Stimulated activated CD8-positive, alpha-beta memory T cell treated with anti-CD3 and anti-CD28 coated beads, Interleukin-12 subunit alpha, Interleukin-12 subunit beta, amount 100 ng/mL, for 4 hours (primary cell): Measurements from ENCODE around the gene ITPKB.

ENCODE experiments used
- DNase-seq: peaks from one replicate; pipeline ENCODE4 v3.0.0-alpha.2; 2020; ENCODE audit warnings: low read depth

The ITPKB gene

DNA sequence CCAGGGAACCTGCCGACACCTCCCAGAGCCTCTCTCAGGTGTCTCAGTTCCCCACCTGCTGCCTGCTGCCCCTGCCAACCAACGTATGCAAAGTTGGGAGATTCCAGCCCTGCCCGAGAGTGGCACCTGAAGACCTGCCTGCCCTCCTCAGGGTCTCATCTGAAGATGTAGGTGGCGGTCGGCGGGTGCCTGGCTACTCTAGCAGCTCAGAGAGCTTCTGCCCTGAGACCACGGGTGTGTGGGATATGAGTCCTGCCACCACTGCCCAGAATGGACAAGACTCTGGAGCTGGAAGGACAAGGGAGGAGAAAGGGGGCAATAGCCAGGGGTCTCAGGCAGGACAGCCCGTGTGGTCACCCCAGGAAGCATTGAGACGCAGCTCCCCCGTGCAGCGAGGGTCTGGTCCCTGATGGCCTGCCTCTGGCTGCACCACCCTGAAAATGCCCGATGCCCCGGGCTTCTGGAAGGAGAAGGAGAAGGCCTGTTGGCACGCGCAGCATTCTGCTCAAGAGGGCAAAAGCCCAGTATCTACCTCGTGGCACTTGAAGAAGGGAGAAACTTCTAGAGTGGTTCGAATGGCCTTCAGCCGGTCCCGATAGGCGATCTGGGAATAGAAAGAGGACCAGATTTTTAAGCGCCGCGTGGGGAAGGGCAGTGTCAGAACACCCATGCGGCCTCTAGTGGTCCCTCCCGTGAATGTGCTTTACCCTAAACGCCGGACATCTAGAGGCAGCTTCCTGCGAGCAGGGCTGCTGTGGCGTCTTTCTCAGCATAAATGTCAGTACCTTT, 101.7 kb downstream of the ITPKB start:
- DNase-seq: no peak

DNA sequence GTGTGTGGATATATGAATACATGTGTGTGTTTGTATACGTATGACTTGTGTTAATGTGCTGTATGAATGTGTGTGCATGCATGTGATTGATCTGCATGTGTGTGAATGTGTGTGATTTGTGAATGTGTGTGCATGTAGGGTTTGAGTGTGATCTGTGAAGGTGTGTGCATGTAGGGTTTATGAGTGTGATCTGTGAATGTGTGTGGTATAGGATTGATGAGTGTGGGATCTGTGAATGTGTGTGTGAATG, 102.3 kb downstream of the ITPKB start:
- no peak for DNase-seq

GRCh38 chr1:226635456-226635941, 103.6 kb downstream of the ITPKB start:
- DNase-seq: no peak

- DNase-seq: no peak
Measured at GRCh38 chr1:226634611-226635246, 104.4 kb downstream of the ITPKB start.

DNA sequence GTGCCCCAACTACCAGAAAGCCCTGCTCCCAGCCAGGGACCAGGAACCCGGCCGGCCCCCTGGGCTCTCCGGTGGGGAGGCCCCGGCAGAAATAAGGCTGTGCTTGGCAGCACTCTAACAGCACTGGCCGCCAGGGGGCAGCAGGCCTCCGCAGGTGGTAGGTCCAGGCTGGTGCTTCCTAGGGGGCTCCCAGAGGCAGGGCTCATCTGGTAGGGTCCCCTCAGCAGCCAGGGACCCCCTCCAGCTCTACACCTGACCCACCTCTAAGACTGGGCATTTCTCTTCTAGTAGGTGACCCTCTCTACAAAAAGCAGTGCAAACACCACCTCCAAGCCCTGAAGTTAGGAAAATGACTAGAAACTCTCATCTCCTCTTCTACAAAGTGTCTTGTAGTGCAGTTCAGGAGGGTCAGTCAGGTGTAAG, 104.9 kb downstream of the ITPKB start:
- peak; percentile 67 for DNase-seq

GRCh38 chr1:226633541-226634165, 105.4 kb downstream of the ITPKB start:
- DNase-seq: no peak

GRCh38 chr1:226632922-226633351, 106.1 kb downstream of the ITPKB start:
- DNase-seq: peak; percentile 38

- no peak for DNase-seq
Measured at GRCh38 chr1:226632169-226632879, 106.8 kb downstream of the ITPKB start.

DNA sequence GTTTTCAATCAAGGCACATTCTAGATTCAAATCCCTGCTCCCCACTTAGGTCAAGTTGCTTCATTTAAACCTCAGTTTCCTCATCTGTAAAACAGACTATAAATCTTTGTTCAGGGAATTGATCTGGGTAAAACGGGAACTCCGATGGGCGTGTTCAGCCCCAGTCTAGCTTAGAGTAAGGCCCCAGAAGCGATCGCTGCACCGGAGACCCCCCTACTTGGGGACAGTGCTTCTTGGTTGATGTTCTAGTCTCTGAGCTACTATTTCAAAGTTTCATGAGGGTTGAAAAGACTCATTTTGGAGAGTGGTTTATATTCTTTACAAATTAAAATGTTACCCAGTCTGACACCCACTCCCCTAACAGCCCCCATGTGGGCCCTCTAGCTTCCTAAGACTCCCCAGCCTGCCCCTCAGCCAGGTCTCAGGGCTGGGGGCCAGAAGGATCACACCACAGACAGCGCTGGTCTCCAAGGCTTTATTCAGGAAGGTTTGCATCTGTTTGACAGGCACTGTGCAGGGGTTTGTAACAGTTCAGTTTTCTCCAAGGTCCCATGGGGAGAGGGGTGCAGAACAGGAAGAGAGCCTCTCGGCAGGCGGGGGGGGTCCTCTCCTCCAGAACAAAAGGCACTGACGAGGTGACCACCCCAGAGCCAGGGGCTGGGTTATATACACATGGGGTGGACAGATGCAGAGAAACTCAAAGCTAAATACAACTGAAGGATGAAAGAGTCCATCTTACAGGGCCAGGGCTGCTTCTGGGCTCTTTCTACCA, 107.7 kb downstream of the ITPKB start:
- DNase-seq: no peak

DNA sequence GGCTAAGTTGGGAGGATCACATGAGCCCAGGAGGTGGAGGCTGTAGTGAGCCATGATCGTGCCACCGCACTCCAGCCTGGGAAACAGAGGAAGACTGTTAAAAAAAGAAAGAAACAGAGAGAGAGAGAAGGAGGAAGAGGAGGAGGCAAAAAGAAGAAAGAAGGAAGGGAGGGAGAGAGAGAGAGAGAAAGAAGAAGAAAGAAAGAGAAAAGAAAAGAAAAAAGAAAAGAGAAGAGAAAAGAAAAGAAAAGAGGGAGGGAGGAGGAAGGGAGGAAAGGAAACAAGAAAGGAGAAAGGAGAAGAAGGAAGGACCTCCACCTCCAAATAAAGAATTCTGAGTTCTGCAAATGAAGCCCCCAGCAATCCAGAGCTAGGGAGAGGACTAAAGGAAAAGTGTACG, 108.5 kb downstream of the ITPKB start:
- DNase-seq: no peak

DNA sequence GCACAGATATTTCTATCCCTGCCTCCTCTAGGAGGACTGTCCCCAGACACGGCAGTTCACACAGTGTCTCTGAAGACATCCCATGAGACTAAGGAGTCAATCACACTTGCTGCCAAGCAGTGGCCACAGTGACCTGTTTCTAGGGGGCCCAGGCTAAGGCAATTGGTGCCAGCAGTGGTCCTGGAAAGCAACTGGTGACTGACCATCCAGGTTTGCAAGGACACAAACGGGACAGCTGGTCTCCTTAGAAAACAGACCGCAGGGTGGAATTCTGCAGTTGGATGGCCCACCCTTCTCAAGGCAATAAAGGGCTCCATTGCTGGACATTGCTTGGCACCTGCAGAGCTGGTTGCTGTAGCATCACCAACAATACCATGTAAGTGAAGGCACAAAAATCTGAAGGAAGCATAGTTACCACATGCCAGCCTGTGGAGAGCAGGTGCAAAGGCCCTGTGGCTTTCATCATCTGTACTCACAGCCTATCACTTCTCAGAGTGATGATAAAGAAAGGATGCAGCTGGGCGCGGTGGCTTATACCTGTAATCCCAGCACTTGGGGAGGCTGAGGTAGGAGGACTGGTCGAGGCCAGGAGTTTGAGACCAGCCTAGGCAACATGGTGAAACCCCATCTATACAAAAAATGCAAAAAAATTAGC, 109.1 kb downstream of the ITPKB start:
- no peak for DNase-seq

GRCh38 chr1:226629210-226629895, 109.7 kb downstream of the ITPKB start:
- no peak for DNase-seq

DNA sequence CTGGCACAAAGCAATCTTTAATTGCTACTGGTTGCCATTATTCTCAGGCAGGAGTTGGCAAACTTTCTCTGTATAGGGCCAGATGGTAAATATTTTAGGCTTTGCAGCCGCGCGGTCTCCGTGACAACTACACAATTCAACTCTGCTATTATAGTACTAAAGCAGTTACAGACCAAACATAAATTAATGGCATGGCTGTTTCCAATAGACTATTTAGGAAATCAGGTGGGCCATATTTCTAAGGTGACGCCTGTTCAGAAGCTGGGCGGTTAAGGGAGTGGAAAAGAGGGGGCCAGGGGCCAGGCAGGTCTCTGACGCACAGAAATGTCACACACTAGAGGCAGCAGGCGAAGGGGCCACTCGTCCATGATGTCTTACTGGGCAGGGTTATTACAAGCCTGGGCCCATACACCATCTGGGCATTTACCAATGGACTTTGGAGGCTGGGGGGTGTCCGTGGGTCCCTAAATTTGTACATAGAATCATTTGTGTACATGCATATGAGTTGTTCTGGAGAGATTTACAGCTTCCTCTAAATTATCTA, 110.4 kb downstream of the ITPKB start:
- DNase-seq: no peak

DNA sequence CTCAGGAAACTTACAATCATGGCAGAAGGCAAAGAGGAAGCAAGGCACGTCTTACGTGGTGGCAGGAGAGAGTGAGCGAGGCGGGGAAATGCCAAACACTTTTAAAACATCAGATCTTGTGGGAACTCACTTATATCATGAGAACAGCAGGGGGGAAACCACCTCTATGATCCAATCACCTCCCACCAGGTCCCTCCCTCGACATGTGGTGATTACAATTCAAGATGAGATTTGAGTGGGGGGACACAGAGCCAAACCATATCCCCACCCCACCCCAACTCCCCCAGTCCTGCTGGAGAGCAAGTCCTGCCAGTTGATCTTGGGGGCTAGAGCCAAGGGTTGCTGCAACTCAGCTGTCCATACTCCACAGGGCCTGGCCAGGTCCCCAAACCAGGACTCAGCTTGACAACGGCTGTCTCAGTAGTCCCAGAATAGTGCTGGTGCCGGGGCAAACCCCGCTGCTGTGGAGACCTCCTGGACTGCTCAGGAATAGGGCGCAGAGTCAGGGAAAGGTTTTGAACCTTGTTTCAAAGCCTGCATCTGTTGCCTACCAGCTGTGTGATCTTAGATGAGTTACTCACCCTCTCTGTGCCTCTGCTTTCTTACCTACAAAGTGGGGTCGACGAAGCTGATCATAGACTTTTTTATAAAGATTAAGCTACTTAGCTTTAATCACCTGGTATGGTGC, 111.0 kb downstream of the ITPKB start:
- DNase-seq: no peak

DNA sequence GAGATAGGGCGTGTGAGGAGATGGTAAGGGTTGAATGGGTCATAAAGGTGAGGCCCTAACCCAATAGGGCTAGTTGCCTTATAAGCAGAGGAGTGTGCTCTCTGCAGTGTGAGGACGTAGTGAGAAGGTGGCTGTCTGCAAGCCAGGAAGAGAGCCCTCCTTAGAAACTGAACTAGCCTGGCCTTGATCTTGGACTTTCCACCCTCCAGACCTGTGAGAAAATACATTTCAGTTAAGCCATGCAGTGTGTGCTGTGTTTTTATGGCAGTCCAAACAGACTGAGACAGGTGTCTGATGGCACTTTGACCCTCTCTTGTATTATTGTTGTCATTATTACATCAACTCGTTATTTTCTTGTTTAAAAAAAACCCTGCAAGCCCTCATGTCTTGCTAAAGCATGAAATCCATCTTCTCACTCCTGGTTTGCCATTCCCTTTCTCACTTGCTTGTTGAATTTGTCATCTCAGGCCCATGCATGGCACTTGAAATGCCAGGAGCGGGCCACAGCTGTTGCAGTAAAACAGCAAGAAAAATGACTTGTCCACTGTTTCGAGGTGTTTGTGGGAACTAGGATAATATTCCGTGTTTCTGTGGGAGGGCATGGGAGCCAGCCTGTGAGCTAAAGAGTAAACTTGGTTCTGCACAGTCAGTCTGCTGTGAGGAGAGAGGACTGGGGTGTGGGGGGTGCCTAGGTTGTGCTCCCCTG, 111.9 kb downstream of the ITPKB start:
- DNase-seq: no peak

- DNase-seq: peak; percentile 64
Measured at GRCh38 chr1:226626577-226626956, 112.5 kb downstream of the ITPKB start.

GRCh38 chr1:226625832-226626576, 113.1 kb downstream of the ITPKB start:
- DNase-seq: no peak

DNA sequence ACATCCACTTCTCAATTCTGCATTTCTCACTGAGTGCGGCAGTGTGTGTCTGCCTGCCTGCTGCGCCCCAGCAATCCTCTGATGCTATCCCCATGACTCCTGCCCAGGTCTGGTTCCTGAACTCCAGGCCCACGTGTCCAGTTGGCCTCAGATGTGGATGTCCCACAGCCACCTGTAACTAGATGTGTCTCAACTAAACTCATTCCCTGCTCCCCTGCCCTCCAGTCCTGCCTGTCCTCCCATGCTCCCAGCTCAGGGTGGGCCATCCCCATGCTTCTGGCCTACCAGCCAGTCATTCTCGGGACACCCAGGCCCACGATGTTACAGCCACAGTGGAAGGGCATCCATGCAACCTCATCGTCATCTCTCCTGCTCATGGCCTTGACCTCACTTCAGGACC, 113.8 kb downstream of the ITPKB start:
- no peak for DNase-seq

- no peak for DNase-seq
Measured at GRCh38 chr1:226624526-226624925, 114.6 kb downstream of the ITPKB start.
